Stomach (tissue), 4 donors: ENCODE measurements around the gene XIRP2.

Source experiments
- CTCF ChIP-seq, 7 experiments: fragments of 450-650 bp in 4 of 7; fragments of 200-600 bp in 3 of 7; sonication (generic) in 3 of 7; IDR thresholded peaks; one replicate each; pipeline ENCODE4 v1.5.1; 2016 to 2019; ENCODE audit warnings: antibody characterized with exemption in 7 of 7, control low read depth in 2 of 7, mild to moderate bottlenecking in 1 of 7
- POLR2AphosphoS5 ChIP-seq, 3 donors: sonication (generic); formaldehyde crosslinking; IDR thresholded peaks; one replicate each; pipeline ENCODE4 v1.6.1; 2016; ENCODE audit warnings: antibody characterized with exemption in 3 of 3

GRCh38 chr2:167133614-167134013, 245.3 kb downstream of the XIRP2 start:
- TF ChIP-seq CTCF (IDR thresholded peaks at IDR 0.05) (no peak), POLR2AphosphoS5 (IDR thresholded peaks at IDR 0.05) (no peak)
